HEK293T (cell line): Measurements from ENCODE around the gene PXDN.
"Not testable (repeated sequence)": the region's sequence is repeated elsewhere in the genome, so short reads cannot be mapped to it uniquely, and the experiment has no call there.

Experiments used
- CTCF ChIA-PET: fragments of 350-600 bp; formaldehyde crosslinking; extraction: SDS; loops from one replicate; lab custom pipeline; 2021; ENCODE audit warnings: antibody characterized with exemption, inconsistent platforms; lab: Yijun Ruan, JAX
- POLR2A ChIA-PET: fragments of 350-600 bp; formaldehyde crosslinking; extraction: SDS; loops from one replicate; lab custom pipeline; 2020; ENCODE audit warnings: antibody characterized with exemption, inconsistent platforms; lab: Yijun Ruan, JAX
- DNase-seq: peaks from one replicate; pipeline ENCODE4 v3.0.0; 2012; ENCODE audit warnings: mixed read lengths; ENCODE audit errors: extremely low spot score
- ARNT ChIP-seq: fragments of 450-650 bp; IDR thresholded peaks from 2 replicates; pipeline ENCODE4 v1.6.1; 2017; ENCODE audit warnings: mild to moderate bottlenecking
- BHLHE40 ChIP-seq: fragments of 450-650 bp; IDR thresholded peaks from 2 replicates; pipeline ENCODE4 v1.6.1; 2016; ENCODE audit warnings: mild to moderate bottlenecking, moderate library complexity, borderline replicate concordance
- CTBP1 ChIP-seq: fragments of 450-650 bp; IDR thresholded peaks from 2 replicates; pipeline ENCODE4 v1.6.1; 2016; ENCODE audit warnings: borderline replicate concordance
- ELF4 ChIP-seq: fragments of 450-650 bp; IDR thresholded peaks from 2 replicates; pipeline ENCODE4 v1.6.1; 2017; ENCODE audit warnings: antibody characterized with exemption
- FOXA1 ChIP-seq: fragments of 450-650 bp; IDR thresholded peaks from 2 replicates; pipeline ENCODE4 v1.6.1; 2016; ENCODE audit warnings: mild to moderate bottlenecking
- FOXK2 ChIP-seq: fragments of 450-650 bp; IDR thresholded peaks from 2 replicates; pipeline ENCODE4 v1.6.1; 2016; ENCODE audit warnings: mild to moderate bottlenecking
- FOXM1 ChIP-seq: fragments of 450-650 bp; IDR thresholded peaks from 2 replicates; pipeline ENCODE4 v1.6.1; 2017; ENCODE audit warnings: mild to moderate bottlenecking, borderline replicate concordance
- HDGF ChIP-seq: fragments of 450-650 bp; IDR thresholded peaks from 2 replicates; pipeline ENCODE4 v1.6.1; 2017; ENCODE audit warnings: antibody characterized with exemption, borderline replicate concordance
- L3MBTL2 ChIP-seq: fragments of 450-650 bp; conservative IDR thresholded peaks from 2 replicates; pipeline ENCODE4 v1.6.1; 2016; ENCODE audit warnings: mild to moderate bottlenecking
- LEF1 ChIP-seq: fragments of 450-650 bp; IDR thresholded peaks from 2 replicates; pipeline ENCODE4 v1.6.1; 2017; ENCODE audit warnings: mild to moderate bottlenecking, borderline replicate concordance
- NFRKB ChIP-seq: fragments of 450-650 bp; IDR thresholded peaks from 2 replicates; pipeline ENCODE4 v1.6.1; 2016; ENCODE audit warnings: mild to moderate bottlenecking, moderate library complexity
- PKNOX1 ChIP-seq: fragments of 450-650 bp; IDR thresholded peaks from 2 replicates; pipeline ENCODE4 v1.6.1; 2016
- SP1 ChIP-seq: fragments of 450-650 bp; IDR thresholded peaks from 2 replicates; pipeline ENCODE4 v1.6.1; 2017
- SUZ12 ChIP-seq: fragments of 450-650 bp; IDR thresholded peaks from 2 replicates; pipeline ENCODE4 v1.6.1; 2016; ENCODE audit warnings: mild to moderate bottlenecking
- TARDBP ChIP-seq: fragments of 450-650 bp; IDR thresholded peaks from 2 replicates; pipeline ENCODE4 v1.6.1; 2016
- ZNF384 ChIP-seq: fragments of 450-650 bp; IDR thresholded peaks from 2 replicates; pipeline ENCODE4 v1.6.1; 2016

The PXDN gene

GRCh38 chr2:1766425-1766824 lies 22.1 kb upstream of the PXDN start:
- CTCF ChIA-PET, result no interaction called here
- no peak for DNase-seq
- POLR2A ChIA-PET, result no interaction called here
- no peak for TF ChIP-seq TARDBP
- TF ChIP-seq FOXA1, result no peak
- no peak for TF ChIP-seq SP1
- no peak for TF ChIP-seq L3MBTL2
- TF ChIP-seq FOXM1, result no peak
- no peak for TF ChIP-seq SUZ12

GRCh38 chr2:1765201-1765600 lies 20.9 kb upstream of the PXDN start:
- POLR2A ChIA-PET, CTCF ChIA-PET, DNase-seq: not testable (repeated sequence)

- no peak for DNase-seq
- CTCF ChIA-PET, result no interaction called here
- POLR2A ChIA-PET, result no interaction called here
Observed at GRCh38 chr2:1759611-1759930, 15.3 kb upstream of the PXDN start.

DNA sequence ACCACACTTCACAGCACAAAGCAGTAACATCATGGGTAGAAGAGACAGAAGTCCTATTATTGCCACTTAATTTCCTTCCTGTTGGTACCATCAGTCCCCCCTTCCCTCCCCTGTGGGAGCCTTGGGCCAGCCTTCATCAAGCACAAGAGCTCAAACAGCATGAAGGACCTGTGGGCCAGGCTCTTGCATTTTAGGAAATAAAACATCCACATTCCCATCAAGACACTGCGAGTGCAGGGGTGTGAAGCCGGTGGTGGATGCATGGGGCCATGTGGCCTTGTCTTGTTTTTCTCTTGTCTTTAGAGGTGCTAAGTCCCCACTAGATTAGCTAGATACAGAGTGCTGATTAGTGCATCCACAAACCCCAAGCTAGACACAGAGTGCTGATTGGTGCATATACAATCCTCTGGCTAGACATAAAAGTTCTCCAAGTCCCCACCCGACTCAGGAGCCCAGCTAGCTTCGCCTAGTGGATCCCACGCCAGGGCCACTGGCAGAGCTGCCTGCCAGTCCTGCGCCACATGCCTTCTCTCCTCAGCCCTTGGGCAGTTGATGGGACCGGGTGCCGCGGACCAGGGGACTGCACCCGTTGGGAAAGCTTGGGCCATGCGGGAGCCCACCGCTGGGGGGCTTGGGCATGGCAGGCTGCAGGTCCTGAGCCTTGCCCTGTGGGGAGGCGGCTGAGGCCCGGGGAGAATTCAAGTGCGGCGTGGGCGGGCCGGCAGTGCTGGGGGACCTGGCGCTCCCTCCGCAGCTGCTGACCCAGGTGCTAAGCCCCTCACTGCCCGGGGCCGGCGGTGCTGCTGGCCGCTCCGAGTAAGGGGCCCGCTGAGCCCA lies 14.7 kb upstream of the PXDN start:
- TF ChIP-seq FOXK2, result no peak
- no peak for TF ChIP-seq LEF1
- no peak for TF ChIP-seq SP1
- TF ChIP-seq ELF4, result no peak
- TF ChIP-seq FOXM1, result no peak
- TF ChIP-seq NFRKB, result no peak
- no peak for TF ChIP-seq SUZ12
- TF ChIP-seq BHLHE40, result no peak
- no peak for TF ChIP-seq L3MBTL2
- TF ChIP-seq PKNOX1, result no peak
- no peak for TF ChIP-seq TARDBP
- no peak for TF ChIP-seq ZNF384
- TF ChIP-seq FOXA1, result no peak
- TF ChIP-seq ARNT, result no peak
- CTCF ChIA-PET, result no interaction called here
- POLR2A ChIA-PET, result no interaction called here
- no peak for DNase-seq

More at GRCh38 chr2:1759611-1759930, 15.3 kb upstream of the PXDN start:
- no peak for TF ChIP-seq ZNF384
- TF ChIP-seq FOXK2, result no peak
- TF ChIP-seq CTBP1, result no peak
- no peak for TF ChIP-seq LEF1
- TF ChIP-seq L3MBTL2, result no peak

GRCh38 chr2:1758171-1758570 lies 13.9 kb upstream of the PXDN start:
- TF ChIP-seq CTBP1 (no peak), L3MBTL2 (no peak), LEF1 (no peak), NFRKB (no peak), PKNOX1 (no peak), ZNF384 (no peak), ARNT (no peak), SUZ12 (no peak), FOXK2 (no peak), BHLHE40 (no peak), HDGF (no peak), FOXM1 (no peak)
- ChIA-PET CTCF (interaction anchor here (0.6 kb wide), 2 partner anchors 100 to 478 kb away, joined by 3 to 5 read pairs; no protein-coding TSS in a partner anchor), POLR2A (interaction anchor here (1.2 kb wide), 1 partner anchor 10 kb away, joined by 3 read pairs; no protein-coding TSS in a partner anchor)
- no peak for DNase-seq

DNA sequence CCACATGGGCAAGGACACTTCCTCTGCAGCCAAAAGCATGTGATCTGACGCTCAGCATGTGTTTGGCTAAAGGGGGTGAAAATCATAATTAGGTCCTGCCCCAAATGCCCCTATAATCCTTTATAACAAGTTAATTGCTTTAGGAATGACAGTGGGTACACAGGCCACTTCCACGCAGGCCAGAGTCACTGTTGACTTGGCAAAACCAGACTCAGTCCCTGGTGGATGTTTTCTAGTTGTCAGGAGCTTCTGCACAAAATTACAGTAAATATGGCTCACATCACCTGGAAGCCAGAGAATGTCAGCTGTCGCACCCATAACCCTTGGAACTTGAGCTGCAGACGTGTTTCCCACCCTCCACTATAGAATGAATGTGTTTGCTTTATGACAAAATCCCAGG lies 13.3 kb upstream of the PXDN start:
- CTCF ChIA-PET, result interaction anchor here (0.6 kb wide), 2 partner anchors 100 to 477 kb away, joined by 3 to 5 read pairs; no protein-coding TSS in a partner anchor
- TF ChIP-seq L3MBTL2 (no peak), FOXA1 (no peak), FOXK2 (no peak), ARNT (no peak), HDGF (no peak), TARDBP (no peak), CTBP1 (no peak), ELF4 (no peak)
- POLR2A ChIA-PET, result interaction anchor here (1.2 kb wide), 1 partner anchor 9 kb away, joined by 3 read pairs; no protein-coding TSS in a partner anchor

DNA sequence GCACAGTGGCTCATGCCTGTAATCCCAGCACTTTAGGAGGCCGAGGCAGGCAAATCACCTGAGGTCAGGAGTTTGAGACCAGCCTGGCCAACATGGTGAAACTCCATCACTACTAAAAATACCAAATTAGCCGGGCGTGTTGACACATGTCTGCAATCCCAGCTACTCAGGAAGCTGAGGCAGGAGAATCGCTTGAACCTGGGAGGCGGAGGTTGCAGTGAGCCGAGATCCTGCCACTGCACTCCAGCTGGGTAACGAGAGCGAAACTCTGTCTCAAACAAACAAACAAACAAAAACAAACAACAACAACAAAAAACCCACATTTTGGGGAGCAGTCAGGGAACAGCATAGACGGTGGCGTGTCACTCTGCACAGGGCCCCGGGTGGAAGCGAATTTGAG lies 12.8 kb upstream of the PXDN start:
- CTCF ChIA-PET, DNase-seq: not testable (repeated sequence)
- POLR2A ChIA-PET, result interaction anchor here (1.2 kb wide), 1 partner anchor 9 kb away, joined by 3 read pairs; no protein-coding TSS in a partner anchor

More for the DNA sequence above, 13.3 kb upstream of the PXDN start:
- DNase-seq, result no peak
